Nephron progenitor cell (in vitro differentiated cells): ENCODE data around the gene GNAI1.

ENCODE experiments used
- DNase-seq: peaks from one replicate; pipeline ENCODE4 v3.0.0; 2021
- H3K27ac Mint-ChIP-seq: 2 replicates; pipeline ENCODE4 v1.8.0; 2021; ENCODE audit warnings: mild to moderate bottlenecking, moderate library complexity, mixed read lengths
- H3K27me3 Mint-ChIP-seq: 2 replicates; pipeline ENCODE4 v1.8.0; 2021; ENCODE audit warnings: mild to moderate bottlenecking, low read depth, mixed read lengths; ENCODE audit not compliant: poor library complexity
- H3K36me3 Mint-ChIP-seq: 2 replicates; pipeline ENCODE4 v1.8.0; 2021; ENCODE audit warnings: low read depth, mixed read lengths
- H3K4me1 Mint-ChIP-seq: 2 replicates; pipeline ENCODE4 v1.8.0; 2021; ENCODE audit warnings: mixed read lengths
- H3K4me3 Mint-ChIP-seq: 2 replicates; pipeline ENCODE4 v1.8.0; 2021; ENCODE audit warnings: mild to moderate bottlenecking, moderate library complexity, mixed read lengths
- H3K9me3 Mint-ChIP-seq: 2 replicates; pipeline ENCODE4 v1.8.0; 2021; ENCODE audit warnings: mild to moderate bottlenecking, moderate library complexity, mixed read lengths
- TF ChIP-seq, protein P1 (sequence below): fragments of 200-600 bp; sonication (generic); IDR thresholded peaks from 2 replicates; pipeline ENCODE4 v1.5.0; 2021; ENCODE audit warnings: antibody characterized with exemption

The GNAI1 gene

DNA sequence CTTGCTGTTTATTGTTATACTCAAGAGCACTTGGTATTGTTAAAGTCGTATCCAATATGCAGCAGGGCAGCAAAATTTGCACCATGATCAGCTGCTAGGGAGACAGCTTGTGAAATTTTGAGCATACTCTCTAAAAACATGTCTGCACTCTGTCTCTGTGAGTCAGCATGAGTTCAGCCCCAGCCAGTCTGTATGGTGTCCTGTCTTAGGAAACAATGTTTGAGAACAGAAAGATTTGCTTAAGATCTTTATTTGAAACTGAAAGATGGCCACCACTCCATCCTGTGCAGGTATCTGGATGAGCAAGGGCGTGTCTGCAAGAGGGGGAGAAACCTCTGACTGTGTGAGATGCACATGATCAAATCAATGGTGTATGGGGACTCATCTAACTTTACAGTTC is 97.1 kb downstream of the GNAI1 start:
- Mint-ChIP-seq H3K4me3 (no peak overlapping the region), H3K27ac (no peak overlapping the region), H3K36me3 (no peaks in the 10 kb centered on the region), H3K27me3 (no peaks in the 10 kb centered on the region), H3K9me3 (no peaks in the 10 kb centered on the region), H3K4me1 (peaks cover 10% of the 10 kb centered on the region)
- no peak for DNase-seq
- TF ChIP-seq, protein P1, sequence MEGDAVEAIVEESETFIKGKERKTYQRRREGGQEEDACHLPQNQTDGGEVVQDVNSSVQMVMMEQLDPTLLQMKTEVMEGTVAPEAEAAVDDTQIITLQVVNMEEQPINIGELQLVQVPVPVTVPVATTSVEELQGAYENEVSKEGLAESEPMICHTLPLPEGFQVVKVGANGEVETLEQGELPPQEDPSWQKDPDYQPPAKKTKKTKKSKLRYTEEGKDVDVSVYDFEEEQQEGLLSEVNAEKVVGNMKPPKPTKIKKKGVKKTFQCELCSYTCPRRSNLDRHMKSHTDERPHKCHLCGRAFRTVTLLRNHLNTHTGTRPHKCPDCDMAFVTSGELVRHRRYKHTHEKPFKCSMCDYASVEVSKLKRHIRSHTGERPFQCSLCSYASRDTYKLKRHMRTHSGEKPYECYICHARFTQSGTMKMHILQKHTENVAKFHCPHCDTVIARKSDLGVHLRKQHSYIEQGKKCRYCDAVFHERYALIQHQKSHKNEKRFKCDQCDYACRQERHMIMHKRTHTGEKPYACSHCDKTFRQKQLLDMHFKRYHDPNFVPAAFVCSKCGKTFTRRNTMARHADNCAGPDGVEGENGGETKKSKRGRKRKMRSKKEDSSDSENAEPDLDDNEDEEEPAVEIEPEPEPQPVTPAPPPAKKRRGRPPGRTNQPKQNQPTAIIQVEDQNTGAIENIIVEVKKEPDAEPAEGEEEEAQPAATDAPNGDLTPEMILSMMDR = no peak

DNA sequence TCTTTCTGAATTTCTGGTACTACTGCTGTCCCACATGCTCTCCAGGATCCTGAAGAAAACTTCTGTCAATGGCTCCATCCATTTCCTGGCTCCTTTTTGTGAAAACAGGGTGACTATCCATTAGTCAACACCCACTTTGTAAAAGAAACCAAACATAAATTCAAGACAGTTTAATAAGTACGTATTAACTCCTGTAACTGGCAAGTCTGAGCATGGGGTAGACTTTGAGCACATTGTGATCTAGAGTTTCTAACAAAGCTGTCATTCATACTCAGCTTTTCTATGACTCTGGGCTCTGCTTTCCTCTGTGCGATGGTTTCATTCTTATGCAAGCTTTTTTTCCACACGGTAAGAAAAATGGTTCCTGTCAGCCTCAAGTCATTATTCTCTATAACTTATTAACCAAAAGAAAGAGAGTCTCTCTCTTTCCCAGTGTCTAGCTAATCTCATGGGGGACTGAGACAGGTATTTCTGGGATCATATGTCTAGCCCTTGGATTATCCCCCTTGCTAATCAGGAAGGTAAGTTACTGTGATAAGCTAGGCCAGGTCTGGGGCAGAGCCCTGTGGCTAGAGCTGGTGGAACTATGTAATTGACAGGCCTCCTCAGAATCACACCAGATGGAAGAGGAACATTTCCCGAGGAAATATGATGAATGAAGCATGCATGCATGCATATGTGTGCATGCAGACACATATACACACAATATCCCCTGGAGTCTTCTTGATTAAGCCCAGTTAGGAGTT is 98.5 kb downstream of the GNAI1 start:
- Mint-ChIP-seq H3K36me3 (no peaks in the 10 kb centered on the region), H3K27me3 (no peaks in the 10 kb centered on the region), H3K9me3 (no peaks in the 10 kb centered on the region), H3K4me3 (no peak overlapping the region), H3K27ac (no peak overlapping the region), H3K4me1 (peaks cover 5% of the 10 kb centered on the region)
- TF ChIP-seq, protein P1 = no peak
- DNase-seq = no peak

DNA sequence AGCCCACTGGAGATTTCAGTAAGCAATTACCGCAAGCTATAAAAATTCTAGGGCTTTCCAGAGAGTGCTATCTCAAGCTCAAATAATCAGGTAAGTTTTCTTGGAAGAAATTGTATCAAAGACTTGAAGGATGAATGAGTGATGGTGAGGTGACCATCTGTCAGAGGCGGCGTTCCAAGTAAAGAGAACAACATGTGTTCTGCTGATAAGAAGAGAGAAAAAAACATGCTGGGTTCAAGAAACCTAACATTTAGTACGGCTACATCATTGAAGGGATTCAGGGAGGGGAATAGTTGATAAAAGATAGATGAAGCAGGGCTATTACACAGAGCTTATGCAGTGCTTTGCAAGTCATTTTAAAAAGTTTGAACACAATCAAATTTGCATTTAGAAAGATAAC is 100.7 kb downstream of the GNAI1 start:
- no peak for DNase-seq
- Mint-ChIP-seq H3K27ac (no peak overlapping the region), H3K4me3 (no peak overlapping the region), H3K9me3 (no peaks in the 10 kb centered on the region), H3K36me3 (no peaks in the 10 kb centered on the region), H3K27me3 (no peaks in the 10 kb centered on the region), H3K4me1 (peaks cover under 1% of the 10 kb centered on the region)
- TF ChIP-seq, protein P1 = no peak

DNA sequence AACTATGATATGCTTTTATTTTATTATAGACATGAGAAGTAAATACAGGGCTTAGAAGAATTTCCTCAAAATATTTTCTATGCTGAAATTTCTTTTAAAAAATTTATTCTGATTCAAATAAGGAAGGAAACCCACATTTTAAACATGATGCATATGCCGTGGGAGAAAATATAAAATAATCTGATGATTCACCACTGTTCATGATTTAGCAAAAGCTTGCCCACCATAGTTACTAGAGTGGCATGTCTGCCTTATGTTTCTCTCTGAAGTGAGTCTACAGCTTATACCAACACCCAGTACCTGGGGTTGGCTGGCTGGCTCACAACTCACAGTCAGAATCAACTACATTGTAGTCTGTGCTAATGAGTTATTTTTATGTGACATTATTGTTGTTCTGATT is 102.0 kb downstream of the GNAI1 start:
- Mint-ChIP-seq H3K4me3 (no peak overlapping the region), H3K27me3 (no peaks in the 10 kb centered on the region), H3K27ac (no peak overlapping the region), H3K9me3 (no peaks in the 10 kb centered on the region), H3K4me1 (no peaks in the 10 kb centered on the region), H3K36me3 (no peaks in the 10 kb centered on the region)
- no peak for DNase-seq
- TF ChIP-seq, protein P1 = no peak

DNA sequence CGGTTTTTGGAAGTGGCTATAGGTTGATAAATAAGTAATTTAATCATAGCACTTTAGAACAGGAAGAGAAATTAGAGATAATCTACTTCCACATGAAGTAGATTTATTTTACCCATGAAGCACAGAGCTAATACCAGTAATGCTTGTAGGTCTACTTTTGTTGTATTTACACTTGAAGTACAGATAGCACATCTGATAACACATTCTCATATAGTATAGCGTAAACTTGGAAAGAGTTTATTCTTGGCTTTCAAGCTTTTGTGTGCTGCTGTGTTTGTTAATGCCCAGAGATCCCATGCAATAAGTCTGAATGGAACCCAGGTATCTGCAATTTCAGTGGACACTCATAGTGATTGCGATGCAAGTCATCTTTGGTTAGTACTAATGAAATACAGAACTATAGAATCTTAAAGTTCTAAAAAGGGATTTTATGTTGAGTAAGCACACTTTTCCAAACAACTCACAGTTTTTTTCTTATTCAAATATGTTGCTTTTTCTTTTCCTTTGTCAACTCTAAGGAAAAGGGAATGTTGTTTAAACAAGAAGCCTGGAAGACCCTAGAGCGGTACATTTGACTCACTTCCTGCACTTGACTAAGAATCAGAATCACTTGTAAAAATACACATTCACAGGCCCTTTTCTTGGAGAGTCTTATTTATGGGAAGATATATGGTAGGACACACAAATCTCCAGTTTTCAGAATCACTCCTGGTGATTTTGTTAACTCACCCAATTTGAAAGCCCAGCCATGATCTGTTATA is 105.8 kb downstream of the GNAI1 start:
- TF ChIP-seq, protein P1 = no peak
- peaks cover 14% of the 10 kb centered on the region for H3K4me1 Mint-ChIP-seq
- H3K27ac Mint-ChIP-seq = no peak overlapping the region
- H3K9me3 Mint-ChIP-seq = no peaks in the 10 kb centered on the region
- H3K27me3 Mint-ChIP-seq = peaks cover 4% of the 10 kb centered on the region
- no peaks in the 10 kb centered on the region for H3K36me3 Mint-ChIP-seq
- no peak for DNase-seq
- H3K4me3 Mint-ChIP-seq = no peak overlapping the region

DNA sequence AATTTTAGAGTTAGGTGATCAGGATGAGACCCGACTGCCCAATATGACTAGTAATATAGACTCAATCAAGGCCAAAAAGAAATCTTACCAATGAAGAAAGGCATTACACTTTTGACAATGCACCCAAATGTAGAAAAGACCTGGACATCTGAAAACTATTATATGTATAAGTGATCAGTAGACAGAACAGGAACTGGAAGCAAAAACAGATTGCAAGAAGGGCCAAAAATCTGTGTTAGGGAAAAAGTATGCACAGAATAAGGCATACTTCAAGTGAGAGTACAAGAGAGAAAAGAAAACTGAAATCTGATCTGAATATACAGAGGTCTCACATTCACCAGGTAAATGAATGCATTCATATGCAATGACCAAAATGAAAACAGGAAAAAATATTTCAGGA is 107.0 kb downstream of the GNAI1 start:
- TF ChIP-seq, protein P1 = no peak
- Mint-ChIP-seq H3K9me3 (no peaks in the 10 kb centered on the region), H3K4me1 (peaks cover 14% of the 10 kb centered on the region), H3K27me3 (peaks cover 4% of the 10 kb centered on the region), H3K36me3 (no peaks in the 10 kb centered on the region), H3K27ac (peak overlapping the region; percentile 66), H3K4me3 (no peak overlapping the region)
- no peak for DNase-seq
